Measurements from ENCODE around the gene CHRNE. TPM values are rescaled to one million over a fixed set of nuclear protein-coding genes. Genes with fewer than 3 reads are reported as not detected.

The CHRNE gene
- total and polyA plus RNA-seq, 2 of the 4 experiments (the other 2 are of a cell fraction): under 0.01 to 0.21 TPM

GRCh38 chr17:4863321-4863720, 39.6 kb downstream of the CHRNE start:
- in situ Hi-C loops (cut with MboI; ENCODE audit: low sequenced_read_pairs) (no loop called here), intact Hi-C loops (cut with micrococcal nuclease) (no loop called here), dilution Hi-C loops (cut with HindIII; ENCODE audit: low sequenced_read_pairs, unreplicated experiment) (no loop called here)
- ChIA-PET POLR2A (ENCODE audit: unreplicated experiment) (no interaction called here), CTCF (no interaction called here)
- no peak overlapping the region for H3K56ac ChIP-seq (ENCODE audit: extremely low read depth, insufficient read depth, low read length)
- H3K9me3 ChIP-seq (ENCODE audit: control insufficient read depth, insufficient read depth, low read length): no peaks in the 10 kb centered on the region
- peaks cover 3 to 42% of the 10 kb centered on the region in 2 experiments; a peak in 3 of 4 replicates for H3K79me1 ChIP-seq (ENCODE audit: low read depth in 1 of 2, low read length in 2 of 2)
- H4K5ac ChIP-seq (ENCODE audit: low read depth, low read length): no peak overlapping the region
- H3K18ac ChIP-seq (ENCODE audit: low read depth, low read length): no peak overlapping the region
- peaks cover 29% of the 10 kb centered on the region for H4K20me1 ChIP-seq (ENCODE audit: insufficient read depth, low read length)
- H3K27me3 ChIP-seq (ENCODE audit: control insufficient read depth, insufficient read depth, low read length): no peaks in the 10 kb centered on the region
- ATAC-seq (ENCODE audit: low read depth) (no peak), DNase-seq (no peak)
- H4K91ac ChIP-seq (ENCODE audit: insufficient read depth, low read depth, low read length): no peak overlapping the region
- H2BK5ac ChIP-seq (ENCODE audit: low read depth, low read length, poor library complexity, severe bottlenecking): no peak overlapping the region
- H3K27ac ChIP-seq (ENCODE audit: insufficient read depth, low read length): no peak overlapping the region
- no peak overlapping the region for H4K8ac ChIP-seq (ENCODE audit: low read depth in 2 of 2, low read length in 2 of 2)
- H3K14ac ChIP-seq (replicated peaks; ENCODE audit: low read depth, low read length): no peak overlapping the region
- no peak overlapping the region for H2AFZ ChIP-seq (replicated peaks; ENCODE audit: low read length, poor library complexity)
- H3K4me3 ChIP-seq (ENCODE audit: insufficient read depth, low read depth, low read length): no peak overlapping the region
- H3K4ac ChIP-seq (ENCODE audit: low read depth, low read length): no peak overlapping the region
- no peak overlapping the region for H2BK15ac ChIP-seq (ENCODE audit: low read depth, low read length)
- H3K36me3 ChIP-seq (ENCODE audit: control insufficient read depth, insufficient read depth, low read length): peaks cover 3% of the 10 kb centered on the region; the same call in 1 of the 2 replicates
- H3K9me1 ChIP-seq (ENCODE audit: insufficient read depth, low read length): peaks cover 3% of the 10 kb centered on the region; the same call in 1 of the 2 replicates
- H3K4me2 ChIP-seq (ENCODE audit: low read depth, low read length): no peak overlapping the region
- no peak overlapping the region for H2BK120ac ChIP-seq (ENCODE audit: low read depth, low read length)
- BruUV-seq (replicated peaks): no TSS peak
- H3K4me1 ChIP-seq (ENCODE audit: control insufficient read depth, insufficient read depth, low read length): peaks cover 3% of the 10 kb centered on the region; the same call in 1 of the 2 replicates
- H3K9ac ChIP-seq (ENCODE audit: low read depth, low read length): no peak overlapping the region
- H3K23ac ChIP-seq (ENCODE audit: low read depth, low read length): no peak overlapping the region
- TF ChIP-seq MAZ (IDR thresholded peaks at IDR 0.05; ENCODE audit: borderline replicate concordance, low read depth, low read length) (no peak), SMC3 (IDR thresholded peaks at IDR 0.05; ENCODE audit: low read depth, low read length) (no peak), MAFK (IDR thresholded peaks at IDR 0.05; ENCODE audit: low read depth, low read length) (no peak), MXI1 (IDR thresholded peaks at IDR 0.05; ENCODE audit: borderline replicate concordance, low read depth, low read length) (no peak), RAD21 (IDR thresholded peaks at IDR 0.05; ENCODE audit: low read length) (no peak), POLR2A (IDR thresholded peaks at IDR 0.05; ENCODE audit: low read depth, low read length) (no peak), ELK1 (IDR thresholded peaks at IDR 0.05; ENCODE audit: borderline replicate concordance, low read depth, low read length) (no peak)
- H2AK5ac ChIP-seq (ENCODE audit: low read depth, low read length): no peak overlapping the region
- no CpG with 5 or more reads among the region's 1 CpG for WGBS, 2 experiments (ENCODE audit: extremely low coverage in 2 of 2, insufficient read length in 1 of 2)
- no peak overlapping the region for H2AK9ac ChIP-seq (replicated peaks; ENCODE audit: low read depth, low read length, poor library complexity)
- H2BK20ac ChIP-seq (ENCODE audit: low read depth, low read length): no peak overlapping the region
